ENCODE measurements around the gene SLC1A2.

- TF ChIP-seq POLR2A (IDR thresholded peaks at IDR 0.05) (no peak), CTCF (IDR thresholded peaks at IDR 0.05) (no peak)
Measured at GRCh38 chr11:35388061-35388460, 31.3 kb downstream of the SLC1A2 start.
